Liver (tissue), 3 donors: ENCODE measurements around the gene CARD9.

ENCODE experiments used
- FOXA1 ChIP-seq: IDR thresholded peaks from 2 replicates; pipeline ENCODE4 v1.6.1; 2016; ENCODE audit warnings: antibody characterized with exemption
- SP1 ChIP-seq: IDR thresholded peaks from 2 replicates; pipeline ENCODE4 v1.6.1; 2018; ENCODE audit warnings: antibody characterized with exemption, mild to moderate bottlenecking
- TF ChIP-seq, protein P1 (sequence below): fragments of 150-350 bp; IDR thresholded peaks from 2 replicates; pipeline ENCODE4 v1.5.1; 2017; ENCODE audit warnings: improper control_type of control experiment, low read depth, low read length; ENCODE audit not compliant: missing input control
- TF ChIP-seq, protein P2 (sequence below): IDR thresholded peaks from 2 replicates; pipeline ENCODE4 v1.6.1; 2016; ENCODE audit warnings: antibody characterized with exemption, mild to moderate bottlenecking
- TF ChIP-seq, protein P3 (sequence below): IDR thresholded peaks from 2 replicates; pipeline ENCODE4 v1.6.1; 2016; ENCODE audit warnings: antibody characterized with exemption
- donor health status: healthy.
- donor health status: healthy.

DNA sequence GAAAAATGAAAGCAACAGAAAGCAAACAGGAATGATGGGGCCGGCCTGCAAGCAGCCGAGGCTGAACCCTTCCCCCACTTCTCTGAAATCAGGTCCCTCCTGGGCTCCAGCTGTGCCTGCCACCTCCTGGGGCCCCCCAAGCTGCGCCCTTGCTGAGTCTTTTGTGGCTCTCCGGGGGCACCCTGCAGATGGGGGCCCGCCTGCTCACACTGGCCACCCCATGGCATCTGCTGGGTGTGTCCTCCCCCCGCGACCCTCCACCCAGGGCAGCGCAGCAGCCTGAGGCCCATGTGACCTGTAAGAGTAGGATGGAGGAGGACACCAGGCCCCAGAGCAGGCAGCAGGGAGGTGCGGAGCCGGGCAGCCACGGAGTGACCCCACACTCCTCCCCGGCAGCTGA lies 40.4 kb downstream of the CARD9 start:
- TF ChIP-seq, protein P1, sequence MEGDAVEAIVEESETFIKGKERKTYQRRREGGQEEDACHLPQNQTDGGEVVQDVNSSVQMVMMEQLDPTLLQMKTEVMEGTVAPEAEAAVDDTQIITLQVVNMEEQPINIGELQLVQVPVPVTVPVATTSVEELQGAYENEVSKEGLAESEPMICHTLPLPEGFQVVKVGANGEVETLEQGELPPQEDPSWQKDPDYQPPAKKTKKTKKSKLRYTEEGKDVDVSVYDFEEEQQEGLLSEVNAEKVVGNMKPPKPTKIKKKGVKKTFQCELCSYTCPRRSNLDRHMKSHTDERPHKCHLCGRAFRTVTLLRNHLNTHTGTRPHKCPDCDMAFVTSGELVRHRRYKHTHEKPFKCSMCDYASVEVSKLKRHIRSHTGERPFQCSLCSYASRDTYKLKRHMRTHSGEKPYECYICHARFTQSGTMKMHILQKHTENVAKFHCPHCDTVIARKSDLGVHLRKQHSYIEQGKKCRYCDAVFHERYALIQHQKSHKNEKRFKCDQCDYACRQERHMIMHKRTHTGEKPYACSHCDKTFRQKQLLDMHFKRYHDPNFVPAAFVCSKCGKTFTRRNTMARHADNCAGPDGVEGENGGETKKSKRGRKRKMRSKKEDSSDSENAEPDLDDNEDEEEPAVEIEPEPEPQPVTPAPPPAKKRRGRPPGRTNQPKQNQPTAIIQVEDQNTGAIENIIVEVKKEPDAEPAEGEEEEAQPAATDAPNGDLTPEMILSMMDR: no peak
- TF ChIP-seq, protein P2, sequence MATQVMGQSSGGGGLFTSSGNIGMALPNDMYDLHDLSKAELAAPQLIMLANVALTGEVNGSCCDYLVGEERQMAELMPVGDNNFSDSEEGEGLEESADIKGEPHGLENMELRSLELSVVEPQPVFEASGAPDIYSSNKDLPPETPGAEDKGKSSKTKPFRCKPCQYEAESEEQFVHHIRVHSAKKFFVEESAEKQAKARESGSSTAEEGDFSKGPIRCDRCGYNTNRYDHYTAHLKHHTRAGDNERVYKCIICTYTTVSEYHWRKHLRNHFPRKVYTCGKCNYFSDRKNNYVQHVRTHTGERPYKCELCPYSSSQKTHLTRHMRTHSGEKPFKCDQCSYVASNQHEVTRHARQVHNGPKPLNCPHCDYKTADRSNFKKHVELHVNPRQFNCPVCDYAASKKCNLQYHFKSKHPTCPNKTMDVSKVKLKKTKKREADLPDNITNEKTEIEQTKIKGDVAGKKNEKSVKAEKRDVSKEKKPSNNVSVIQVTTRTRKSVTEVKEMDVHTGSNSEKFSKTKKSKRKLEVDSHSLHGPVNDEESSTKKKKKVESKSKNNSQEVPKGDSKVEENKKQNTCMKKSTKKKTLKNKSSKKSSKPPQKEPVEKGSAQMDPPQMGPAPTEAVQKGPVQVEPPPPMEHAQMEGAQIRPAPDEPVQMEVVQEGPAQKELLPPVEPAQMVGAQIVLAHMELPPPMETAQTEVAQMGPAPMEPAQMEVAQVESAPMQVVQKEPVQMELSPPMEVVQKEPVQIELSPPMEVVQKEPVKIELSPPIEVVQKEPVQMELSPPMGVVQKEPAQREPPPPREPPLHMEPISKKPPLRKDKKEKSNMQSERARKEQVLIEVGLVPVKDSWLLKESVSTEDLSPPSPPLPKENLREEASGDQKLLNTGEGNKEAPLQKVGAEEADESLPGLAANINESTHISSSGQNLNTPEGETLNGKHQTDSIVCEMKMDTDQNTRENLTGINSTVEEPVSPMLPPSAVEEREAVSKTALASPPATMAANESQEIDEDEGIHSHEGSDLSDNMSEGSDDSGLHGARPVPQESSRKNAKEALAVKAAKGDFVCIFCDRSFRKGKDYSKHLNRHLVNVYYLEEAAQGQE: no peak
- TF ChIP-seq, protein P3, sequence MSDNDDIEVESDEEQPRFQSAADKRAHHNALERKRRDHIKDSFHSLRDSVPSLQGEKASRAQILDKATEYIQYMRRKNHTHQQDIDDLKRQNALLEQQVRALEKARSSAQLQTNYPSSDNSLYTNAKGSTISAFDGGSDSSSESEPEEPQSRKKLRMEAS: no peak
- TF ChIP-seq SP1 (no peak), FOXA1 (no peak)
